C4-2B (cell line): ENCODE data around the gene ESR2.

Experiments used
- CTCF ChIP-seq: fragments of 450-650 bp; conservative IDR thresholded peaks from 2 replicates; pipeline ENCODE4 v1.5.1; 2017; ENCODE audit warnings: mild to moderate bottlenecking
- ZFX ChIP-seq: fragments of 450-650 bp; IDR thresholded peaks from 2 replicates; pipeline ENCODE4 v1.6.1; 2017

DNA sequence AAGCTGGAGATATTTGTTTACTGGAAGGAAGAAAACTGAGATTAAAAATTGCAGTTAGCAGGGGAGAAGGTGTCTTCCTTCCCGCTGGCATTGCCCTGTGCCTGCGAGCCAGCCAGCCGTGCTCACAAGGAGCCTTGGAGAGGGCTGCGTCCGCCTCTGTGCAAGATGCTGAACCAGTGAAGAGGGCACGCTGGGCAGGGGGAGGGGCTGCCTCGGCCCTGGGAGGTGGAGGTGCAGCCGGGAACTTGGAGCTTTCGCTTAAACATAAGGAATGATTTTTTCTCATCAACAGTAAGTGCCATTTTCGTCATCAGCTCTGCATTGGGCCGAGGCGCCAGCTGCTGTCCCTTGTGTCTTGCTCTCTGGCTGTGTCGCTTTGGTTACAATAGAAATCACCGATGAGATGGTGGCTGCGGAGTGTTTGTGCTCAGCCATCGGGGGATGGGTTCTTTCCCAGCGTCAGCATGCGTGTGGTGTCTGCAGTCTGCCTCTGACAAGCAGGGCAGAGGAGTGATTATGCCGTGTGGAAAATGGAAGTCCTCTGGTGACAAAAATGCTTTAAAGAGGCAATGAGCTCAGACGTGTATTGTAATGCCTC, 97.3 kb downstream of the ESR2 start:
- no peak for TF ChIP-seq CTCF
- TF ChIP-seq ZFX, result no peak
